Mesothelial cell of epicardium (in vitro differentiated cells): ENCODE measurements around the gene MAP4. TPM values are rescaled to one million over a fixed set of nuclear protein-coding genes. Genes with fewer than 3 reads are reported as not detected.

ENCODE experiments used
- DNase-seq, 2 experiments: peaks; one replicate each; pipeline ENCODE4 v3.0.0; 2021; ENCODE audit warnings: low spot score in 2 of 2; ENCODE audit not compliant: unreplicated experiment in 2 of 2
- H3K27ac Mint-ChIP-seq: 2 replicates; pipeline ENCODE4 v1.8.0; 2021; ENCODE audit warnings: mixed read lengths
- H3K27me3 Mint-ChIP-seq: 2 replicates; pipeline ENCODE4 v1.8.0; 2021; ENCODE audit warnings: low read depth, mixed read lengths
- H3K36me3 Mint-ChIP-seq: 2 replicates; pipeline ENCODE4 v1.8.0; 2021; ENCODE audit warnings: mixed read lengths
- H3K4me1 Mint-ChIP-seq: 2 replicates; pipeline ENCODE4 v1.8.0; 2021; ENCODE audit warnings: mixed read lengths
- H3K4me3 Mint-ChIP-seq: 2 replicates; pipeline ENCODE4 v1.8.0; 2021; ENCODE audit warnings: mild to moderate bottlenecking, moderate library complexity, mixed read lengths
- H3K9me3 Mint-ChIP-seq: 2 replicates; pipeline ENCODE4 v1.8.0; 2021; ENCODE audit warnings: mixed read lengths
- CTCF ChIP-seq: fragments of 200-600 bp; sonication (generic); IDR thresholded peaks from one replicate; pipeline ENCODE4 v1.5.0; 2021; ENCODE audit warnings: antibody characterized with exemption; ENCODE audit not compliant: unreplicated experiment
- total RNA-seq: library from RNA; stranded (reverse); gene quantifications from 3 replicates; pipeline ENCODE4 v1.2.1, GENCODE V29; 2021

Gene MAP4
- total RNA-seq, 1 donor from 2014 or later: 153 TPM

- Mint-ChIP-seq H3K9me3 (no peaks in the 10 kb centered on the region), H3K27ac (no peak overlapping the region), H3K27me3 (no peaks in the 10 kb centered on the region), H3K4me1 (peaks cover 30% of the 10 kb centered on the region), H3K36me3 (peaks cover 3% of the 10 kb centered on the region), H3K4me3 (no peak overlapping the region)
- DNase-seq: no peak
- TF ChIP-seq CTCF: no peak
Measured at GRCh38 chr3:48022178-48022577, 6.0 kb upstream of the MAP4 start.

GRCh38 chr3:48018841-48019240 is 2.6 kb upstream of the MAP4 start:
- Mint-ChIP-seq H3K27ac (no peak overlapping the region), H3K27me3 (no peaks in the 10 kb centered on the region), H3K4me3 (no peak overlapping the region), H3K4me1 (peaks cover 47% of the 10 kb centered on the region), H3K36me3 (peaks cover 3% of the 10 kb centered on the region), H3K9me3 (no peaks in the 10 kb centered on the region)
- TF ChIP-seq CTCF: no peak
- no peak for DNase-seq

GRCh38 chr3:48015431-48016180 is 610 bp downstream of the MAP4 start:
- DNase-seq: no peak
- H3K4me1 Mint-ChIP-seq: peaks cover 48% of the 10 kb centered on the region
- peak overlapping the region; percentile 71 for H3K27ac Mint-ChIP-seq
- H3K36me3 Mint-ChIP-seq: peaks cover 3% of the 10 kb centered on the region
- no peaks in the 10 kb centered on the region for H3K9me3 Mint-ChIP-seq
- TF ChIP-seq CTCF: no peak
- no peak overlapping the region for H3K4me3 Mint-ChIP-seq
- H3K27me3 Mint-ChIP-seq: no peaks in the 10 kb centered on the region

GRCh38 chr3:48014358-48014757 is 1.9 kb downstream of the MAP4 start:
- Mint-ChIP-seq H3K27me3 (no peaks in the 10 kb centered on the region), H3K9me3 (no peaks in the 10 kb centered on the region), H3K36me3 (peaks cover 6% of the 10 kb centered on the region), H3K4me1 (peaks cover 46% of the 10 kb centered on the region), H3K27ac (peak overlapping the region; percentile 84), H3K4me3 (no peak overlapping the region)
- TF ChIP-seq CTCF: no peak
- no peak for DNase-seq

GRCh38 chr3:48013288-48013980 is 2.8 kb downstream of the MAP4 start:
- Mint-ChIP-seq H3K27me3 (no peaks in the 10 kb centered on the region), H3K36me3 (peaks cover 6% of the 10 kb centered on the region), H3K4me1 (peaks cover 46% of the 10 kb centered on the region), H3K27ac (peak overlapping the region; percentile 64), H3K9me3 (no peaks in the 10 kb centered on the region), H3K4me3 (no peak overlapping the region)
- TF ChIP-seq CTCF: no peak
- DNase-seq: no peak
